ENCODE results near the gene LDLRAD4. TPM values are rescaled to one million over a fixed set of nuclear protein-coding genes. Genes with fewer than 3 reads are reported as not detected.

LDLRAD4 gene
- total RNA-seq, 1 donor from 2014 or later: 1.4 TPM

DNA sequence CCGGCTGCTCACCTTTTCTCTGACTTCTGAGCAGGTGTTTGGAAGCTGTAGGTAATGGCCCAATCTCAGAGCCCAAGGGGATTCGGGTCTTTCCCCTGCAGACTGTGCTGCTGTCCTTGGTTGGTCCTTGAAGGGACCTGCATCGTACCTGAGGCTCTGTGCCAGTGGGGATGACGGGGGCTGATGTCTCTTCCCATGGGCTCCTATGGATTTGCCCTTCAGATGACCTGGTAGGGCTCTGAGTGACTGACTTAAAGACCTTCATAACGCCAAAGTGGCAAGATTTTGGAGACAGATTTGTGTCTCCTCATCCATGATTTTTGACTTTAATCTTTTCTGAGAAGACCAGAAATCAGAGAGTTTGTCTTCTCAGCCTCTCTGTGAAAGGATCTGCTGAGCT, 341.7 kb downstream of the LDLRAD4 start:
- DNase-seq (ENCODE audit: low read depth, low spot score): no peak

DNA sequence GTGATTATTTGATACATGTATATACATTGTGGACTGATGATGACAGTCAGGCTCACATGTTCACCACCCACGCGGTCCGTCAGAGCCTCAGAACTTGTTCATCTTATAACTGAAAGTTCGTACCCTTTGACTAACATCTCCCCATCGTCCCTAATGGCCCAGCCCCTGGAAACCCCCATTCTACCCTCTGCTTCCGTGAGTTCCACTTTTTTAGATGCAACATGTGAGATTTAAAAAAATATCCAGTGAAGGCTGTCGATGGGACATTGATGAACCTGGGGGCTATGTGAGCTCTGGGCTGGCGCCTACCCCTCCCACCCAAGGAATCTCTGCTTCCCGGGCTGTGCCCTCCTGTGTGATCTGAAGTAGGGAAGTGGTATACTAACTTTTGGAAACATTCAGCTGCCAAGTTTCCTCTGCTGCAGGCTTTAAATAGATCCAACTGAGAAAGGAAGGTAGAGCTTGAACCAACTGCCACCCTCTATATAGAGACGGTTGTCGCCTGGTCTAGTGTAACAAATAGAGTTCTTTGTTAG, 344.0 kb downstream of the LDLRAD4 start:
- H3K36me3 Mint-ChIP-seq (ENCODE audit: low read depth): no peaks in the 10 kb centered on the region
- no peak for DNase-seq (ENCODE audit: low read depth, low spot score)
- peaks cover 8% of the 10 kb centered on the region for H3K27me3 Mint-ChIP-seq (ENCODE audit: low read depth)
- no peak overlapping the region for H3K4me3 Mint-ChIP-seq
- TF ChIP-seq, protein P1, sequence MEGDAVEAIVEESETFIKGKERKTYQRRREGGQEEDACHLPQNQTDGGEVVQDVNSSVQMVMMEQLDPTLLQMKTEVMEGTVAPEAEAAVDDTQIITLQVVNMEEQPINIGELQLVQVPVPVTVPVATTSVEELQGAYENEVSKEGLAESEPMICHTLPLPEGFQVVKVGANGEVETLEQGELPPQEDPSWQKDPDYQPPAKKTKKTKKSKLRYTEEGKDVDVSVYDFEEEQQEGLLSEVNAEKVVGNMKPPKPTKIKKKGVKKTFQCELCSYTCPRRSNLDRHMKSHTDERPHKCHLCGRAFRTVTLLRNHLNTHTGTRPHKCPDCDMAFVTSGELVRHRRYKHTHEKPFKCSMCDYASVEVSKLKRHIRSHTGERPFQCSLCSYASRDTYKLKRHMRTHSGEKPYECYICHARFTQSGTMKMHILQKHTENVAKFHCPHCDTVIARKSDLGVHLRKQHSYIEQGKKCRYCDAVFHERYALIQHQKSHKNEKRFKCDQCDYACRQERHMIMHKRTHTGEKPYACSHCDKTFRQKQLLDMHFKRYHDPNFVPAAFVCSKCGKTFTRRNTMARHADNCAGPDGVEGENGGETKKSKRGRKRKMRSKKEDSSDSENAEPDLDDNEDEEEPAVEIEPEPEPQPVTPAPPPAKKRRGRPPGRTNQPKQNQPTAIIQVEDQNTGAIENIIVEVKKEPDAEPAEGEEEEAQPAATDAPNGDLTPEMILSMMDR (conservative IDR thresholded peaks at IDR 0.05): no peak
- no peaks in the 10 kb centered on the region for H3K9me3 Mint-ChIP-seq
- H3K27ac Mint-ChIP-seq (ENCODE audit: unreplicated experiment): no peak overlapping the region
- peaks cover 11% of the 10 kb centered on the region for H3K4me1 Mint-ChIP-seq

More for the DNA sequence above, 341.7 kb downstream of the LDLRAD4 start:
- no peak overlapping the region for H3K27ac Mint-ChIP-seq (ENCODE audit: unreplicated experiment)
- no peaks in the 10 kb centered on the region for H3K9me3 Mint-ChIP-seq
- H3K27me3 Mint-ChIP-seq (ENCODE audit: low read depth): peaks cover 16% of the 10 kb centered on the region
- no peaks in the 10 kb centered on the region for H3K4me1 Mint-ChIP-seq
- H3K4me3 Mint-ChIP-seq: no peak overlapping the region
- TF ChIP-seq, protein P1 (conservative IDR thresholded peaks at IDR 0.05): no peak
- no peaks in the 10 kb centered on the region for H3K36me3 Mint-ChIP-seq (ENCODE audit: low read depth)

DNA sequence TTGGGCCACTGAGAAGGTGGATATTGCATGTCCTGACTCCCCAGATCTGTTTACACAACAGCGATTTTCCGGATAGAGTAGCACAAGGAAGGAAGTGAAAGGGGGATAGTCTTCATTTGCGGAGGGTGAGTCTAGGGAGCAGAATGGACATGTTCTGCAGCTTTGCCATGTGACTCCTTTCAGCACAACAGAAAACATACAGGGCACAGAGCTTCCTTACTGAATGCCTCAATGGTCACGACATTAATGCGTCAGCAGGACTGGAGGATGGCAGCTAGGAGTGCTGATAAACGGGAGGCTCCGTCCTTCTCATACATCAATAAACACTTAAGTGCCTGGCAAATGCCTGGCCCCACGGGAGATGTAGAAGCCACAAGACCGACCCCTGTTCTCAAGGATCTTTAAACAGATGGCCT, 344.8 kb downstream of the LDLRAD4 start:
- Mint-ChIP-seq H3K27me3 (ENCODE audit: low read depth) (peaks cover 8% of the 10 kb centered on the region), H3K9me3 (no peaks in the 10 kb centered on the region), H3K27ac (ENCODE audit: unreplicated experiment) (no peak overlapping the region), H3K4me1 (peaks cover 14% of the 10 kb centered on the region), H3K36me3 (ENCODE audit: low read depth) (no peaks in the 10 kb centered on the region), H3K4me3 (no peak overlapping the region)
- DNase-seq (ENCODE audit: low read depth, low spot score): no peak
- TF ChIP-seq, protein P1 (conservative IDR thresholded peaks at IDR 0.05): no peak

DNA sequence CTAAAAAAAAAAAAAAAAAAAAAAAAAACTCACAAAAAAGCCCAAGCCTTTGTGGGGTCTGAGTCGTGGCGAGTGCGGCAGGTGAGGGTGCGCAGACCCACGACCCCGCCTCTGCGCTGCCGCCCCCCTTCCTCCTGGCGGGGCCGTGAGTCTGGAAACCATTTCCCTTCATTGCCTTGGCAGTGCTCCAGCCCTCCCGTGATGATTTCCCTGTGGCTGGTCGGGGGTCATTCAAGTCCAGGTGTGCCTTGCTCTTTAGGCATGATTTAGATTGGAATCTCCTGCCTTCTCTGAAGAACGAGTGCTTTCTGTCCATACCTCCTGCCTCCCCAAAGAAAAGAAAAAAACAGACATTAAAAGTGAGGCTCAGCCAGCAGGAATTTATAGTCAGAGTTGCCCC, 346.0 kb downstream of the LDLRAD4 start:
- Mint-ChIP-seq H3K36me3 (ENCODE audit: low read depth) (no peaks in the 10 kb centered on the region), H3K9me3 (no peaks in the 10 kb centered on the region), H3K4me1 (peaks cover 14% of the 10 kb centered on the region), H3K27ac (ENCODE audit: unreplicated experiment) (no peak overlapping the region), H3K4me3 (no peak overlapping the region), H3K27me3 (ENCODE audit: low read depth) (peaks cover 8% of the 10 kb centered on the region)
- DNase-seq (ENCODE audit: low read depth, low spot score): no peak
- TF ChIP-seq, protein P1 (conservative IDR thresholded peaks at IDR 0.05): no peak

DNA sequence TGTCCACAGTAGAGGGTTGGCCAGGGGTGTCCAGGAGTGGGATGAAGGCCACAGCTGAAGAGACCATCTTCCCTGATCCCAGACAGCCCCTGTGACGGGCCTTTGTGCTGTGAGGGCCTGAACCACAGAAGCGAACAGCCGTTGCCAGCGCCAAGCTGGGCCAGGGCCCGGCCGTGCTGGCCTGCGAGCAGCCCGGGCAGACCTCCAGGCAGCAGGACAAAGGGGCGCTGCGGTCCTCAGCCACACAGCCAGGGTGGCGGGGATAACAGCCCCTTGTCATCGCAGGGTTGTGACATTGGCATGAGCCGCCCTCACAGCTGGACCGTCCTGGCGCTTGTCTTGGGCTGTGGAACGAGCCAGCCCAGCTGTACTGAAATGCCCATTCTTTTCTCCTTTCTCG, 346.7 kb downstream of the LDLRAD4 start:
- DNase-seq (ENCODE audit: low read depth, low spot score): no peak
- no peaks in the 10 kb centered on the region for H3K9me3 Mint-ChIP-seq
- H3K27me3 Mint-ChIP-seq (ENCODE audit: low read depth): peaks cover 8% of the 10 kb centered on the region
- peaks cover 14% of the 10 kb centered on the region for H3K4me1 Mint-ChIP-seq
- TF ChIP-seq, protein P1 (conservative IDR thresholded peaks at IDR 0.05): no peak
- no peaks in the 10 kb centered on the region for H3K36me3 Mint-ChIP-seq (ENCODE audit: low read depth)
- H3K27ac Mint-ChIP-seq (ENCODE audit: unreplicated experiment): no peak overlapping the region
- no peak overlapping the region for H3K4me3 Mint-ChIP-seq

Measured in neural crest cell (in vitro differentiated cells).